Left kidney (tissue), 8 donors: ENCODE data around the gene SGSH. TPM values are rescaled to one million over a fixed set of nuclear protein-coding genes. Genes with fewer than 3 reads are reported as not detected.
"Not testable (repeated sequence)": the region's sequence is repeated elsewhere in the genome, so short reads cannot be mapped to it uniquely, and the experiment has no call there.

ENCODE experiments used
- DNase-seq: peaks from one replicate; pipeline ENCODE4 v3.0.0-alpha.2; 2013
- long read RNA-seq, 8 donors: transcript quantifications; one replicate each; lab custom pipeline, GENCODE V29; 2026
- polyA plus RNA-seq: library from polyadenylated mRNA; unstranded; fragments of 120-200 nt; gene quantifications from one replicate; pipeline ENCODE4 v1.2.1, GENCODE V29; 2013; ENCODE audit not compliant: insufficient read length

Gene SGSH
- polyA plus RNA-seq: 41.8 TPM
- long read RNA-seq, donor 1, full-length matches to known transcripts: 9 of 42 reads
- long read RNA-seq, donor 1, partial matches to known transcripts: 28 of 42 reads
- long read RNA-seq, donor 1, other reads (novel, unspliced or antisense): 5 of 42 reads
- long read RNA-seq, donor 2, transcript SGSH-201 (8 exons, 2,784 nt): major isoform, 6 of 6 reads
- long read RNA-seq, donor 2, partial matches to known transcripts: 0 of 6 reads
- long read RNA-seq, donor 2, other reads (novel, unspliced or antisense): 0 of 6 reads
- long read RNA-seq, donor 3, partial matches to known transcripts: 0 of 4 reads
- long read RNA-seq, donor 3, other reads (novel, unspliced or antisense): 0 of 4 reads
- long read RNA-seq, donor 4, partial matches to known transcripts: 0 of 1 reads
- long read RNA-seq, donor 4, other reads (novel, unspliced or antisense): 0 of 1 reads
- long read RNA-seq, donor 5, transcript SGSH-201 (8 exons, 2,784 nt): major isoform, 7 of 9 reads
- long read RNA-seq, donor 5, partial matches to known transcripts: 0 of 9 reads
- long read RNA-seq, donor 5, other reads (novel, unspliced or antisense): 0 of 9 reads
- long read RNA-seq, donor 6, full-length matches to known transcripts: 8 of 43 reads
- long read RNA-seq, donor 6, partial matches to known transcripts: 35 of 43 reads
- long read RNA-seq, donor 6, other reads (novel, unspliced or antisense): 0 of 43 reads
- long read RNA-seq, donor 7, full-length matches to known transcripts: 11 of 11 reads
- long read RNA-seq, donor 7, partial matches to known transcripts: 0 of 11 reads
- long read RNA-seq, donor 7, other reads (novel, unspliced or antisense): 0 of 11 reads
- long read RNA-seq, donor 8, full-length matches to known transcripts: 5 of 5 reads
- long read RNA-seq, donor 8, partial matches to known transcripts: 0 of 5 reads
- long read RNA-seq, donor 8, other reads (novel, unspliced or antisense): 0 of 5 reads

DNA sequence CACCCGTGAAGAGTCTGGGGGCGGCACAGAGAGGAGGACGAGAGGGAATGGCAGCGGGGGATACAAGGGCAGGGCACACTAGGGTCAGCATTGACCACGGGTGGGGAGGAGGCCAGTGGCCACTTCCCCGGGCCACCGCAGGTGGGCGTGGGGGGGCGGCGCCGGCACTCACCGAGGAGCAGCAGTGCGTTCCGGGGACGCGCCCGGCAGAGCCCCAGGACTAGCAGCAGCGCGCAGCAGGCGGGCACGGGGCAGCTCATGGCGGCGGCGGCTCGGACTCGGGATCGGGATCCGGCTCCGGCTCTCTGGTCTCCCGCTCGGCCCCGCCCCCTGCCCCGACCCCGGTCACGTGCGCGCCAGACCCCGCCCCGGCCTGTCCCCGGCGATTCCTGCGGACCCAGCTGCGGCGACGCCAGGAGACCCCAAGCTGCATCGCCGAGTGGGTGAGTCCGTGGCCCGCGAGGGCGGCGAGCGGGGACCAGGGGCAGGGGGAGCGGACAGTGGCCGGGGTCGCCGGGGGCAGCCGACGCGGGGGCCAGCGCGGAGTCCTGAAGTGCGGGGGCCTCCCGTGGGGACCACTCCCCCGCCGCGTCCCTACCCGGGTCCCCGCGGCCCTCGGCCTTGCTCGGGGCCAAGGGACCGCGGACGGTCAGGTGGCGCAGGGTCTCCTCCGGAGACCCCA is at the start of gene SGSH, which contains the start of gene SLC26A11:
Gene SGSH, minus strand, starts transcription at position 280 of the 682 bp plus-strand sequence. Its CDS starts 20 bp downstream, at position 260.
Gene SLC26A11, plus strand, starts transcription at position 374 of the 682 bp plus-strand sequence. CDS start 1,134 bp downstream, outside the sequence.
- peak; percentile 64 for DNase-seq

DNA sequence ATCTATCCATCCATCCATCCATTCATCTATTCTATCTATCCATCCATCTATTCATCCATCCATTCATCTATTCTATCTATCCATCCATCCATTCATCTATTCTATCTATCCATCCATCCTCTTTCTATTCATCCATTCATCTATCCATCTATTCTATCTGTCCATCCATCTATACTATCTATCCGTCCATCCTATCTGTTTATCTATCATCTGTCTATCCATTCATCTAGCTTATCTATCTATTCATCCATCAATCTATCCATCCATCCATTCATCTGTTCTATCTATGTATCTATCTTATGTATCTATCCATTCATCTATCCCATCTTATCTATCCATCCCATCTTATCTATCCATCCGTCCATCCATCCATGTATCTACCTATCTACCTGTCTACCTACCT is 49.3 kb upstream of the SGSH start:
- no peak for DNase-seq

DNA sequence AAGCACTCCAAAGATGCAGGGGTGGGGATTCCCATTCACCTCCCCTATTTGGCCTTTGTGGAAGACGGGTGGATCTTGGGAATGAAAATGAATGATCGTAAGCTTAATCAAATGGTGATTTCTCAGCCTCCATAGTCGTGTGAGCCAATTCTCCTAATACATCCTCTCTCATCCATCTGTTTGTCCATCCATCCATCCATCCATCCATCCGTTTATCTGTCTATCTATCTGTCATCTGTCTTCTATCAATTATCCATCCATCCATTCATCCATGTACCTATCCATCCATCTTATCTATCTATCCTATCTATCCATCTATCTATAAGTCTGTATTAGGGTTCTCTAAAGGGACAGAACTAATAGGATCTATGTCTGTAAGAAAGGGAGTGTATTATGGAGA is 48.3 kb upstream of the SGSH start:
- DNase-seq: no peak

DNA sequence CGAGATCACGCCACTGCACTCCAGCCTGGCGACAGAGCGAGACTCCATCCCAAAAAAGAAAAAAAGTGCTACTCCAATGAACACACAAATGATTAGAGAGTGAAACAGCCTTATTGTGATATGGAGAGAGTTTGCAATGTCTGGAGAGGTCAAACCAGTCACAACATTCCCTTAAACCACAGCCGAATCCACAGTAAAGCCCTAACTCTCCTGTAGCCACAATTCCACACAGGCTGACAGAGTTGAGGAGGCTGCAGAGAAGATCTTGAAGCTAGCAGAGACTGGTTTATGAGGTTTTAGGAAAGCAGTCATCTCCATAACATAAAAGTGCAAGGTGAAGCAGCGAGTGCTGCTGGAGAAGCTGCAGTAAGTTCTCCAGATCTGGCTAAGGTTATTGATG is 47.3 kb upstream of the SGSH start:
- no peak for DNase-seq

DNA sequence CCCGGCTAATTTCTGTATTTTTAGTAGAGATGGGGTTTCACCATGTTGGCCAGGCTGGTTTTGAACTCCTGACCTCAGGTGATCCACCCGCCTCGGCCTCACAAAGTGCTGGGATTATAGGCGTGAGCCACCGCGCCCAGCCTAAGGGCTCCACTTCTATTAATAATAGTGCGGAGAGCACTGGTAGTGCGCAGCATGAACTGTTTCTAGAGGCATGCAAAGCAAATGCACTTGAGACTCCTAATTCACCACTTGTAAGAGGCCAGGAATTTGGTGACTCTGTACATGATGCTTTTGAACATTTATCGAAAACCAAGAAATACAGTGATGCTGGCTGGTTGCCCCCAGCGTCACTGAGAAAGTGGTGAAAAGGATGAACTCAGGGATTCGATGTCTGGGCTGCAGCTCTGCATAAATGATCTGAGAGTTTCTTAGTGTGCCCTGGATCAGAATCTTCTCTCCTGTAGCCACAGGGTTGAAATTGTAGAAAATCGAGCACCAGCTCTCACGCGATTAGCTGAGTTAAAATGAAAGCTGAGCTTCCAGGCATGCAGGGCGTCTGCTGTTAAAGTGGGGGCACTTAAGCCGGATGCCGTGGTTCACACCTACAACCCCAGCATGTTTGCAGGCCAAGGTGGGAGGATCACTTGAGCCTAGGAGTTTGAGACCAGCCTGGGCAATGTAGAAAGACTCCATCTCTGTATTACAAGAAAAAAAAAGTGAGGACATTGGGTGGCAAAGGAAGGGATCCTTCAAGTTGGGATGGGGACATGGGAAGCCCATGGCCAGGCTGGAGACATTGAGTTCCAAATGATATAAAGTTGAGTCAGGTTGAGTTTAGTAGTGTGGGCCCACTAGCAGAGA is 45.3 kb upstream of the SGSH start:
- DNase-seq: no peak

DNA sequence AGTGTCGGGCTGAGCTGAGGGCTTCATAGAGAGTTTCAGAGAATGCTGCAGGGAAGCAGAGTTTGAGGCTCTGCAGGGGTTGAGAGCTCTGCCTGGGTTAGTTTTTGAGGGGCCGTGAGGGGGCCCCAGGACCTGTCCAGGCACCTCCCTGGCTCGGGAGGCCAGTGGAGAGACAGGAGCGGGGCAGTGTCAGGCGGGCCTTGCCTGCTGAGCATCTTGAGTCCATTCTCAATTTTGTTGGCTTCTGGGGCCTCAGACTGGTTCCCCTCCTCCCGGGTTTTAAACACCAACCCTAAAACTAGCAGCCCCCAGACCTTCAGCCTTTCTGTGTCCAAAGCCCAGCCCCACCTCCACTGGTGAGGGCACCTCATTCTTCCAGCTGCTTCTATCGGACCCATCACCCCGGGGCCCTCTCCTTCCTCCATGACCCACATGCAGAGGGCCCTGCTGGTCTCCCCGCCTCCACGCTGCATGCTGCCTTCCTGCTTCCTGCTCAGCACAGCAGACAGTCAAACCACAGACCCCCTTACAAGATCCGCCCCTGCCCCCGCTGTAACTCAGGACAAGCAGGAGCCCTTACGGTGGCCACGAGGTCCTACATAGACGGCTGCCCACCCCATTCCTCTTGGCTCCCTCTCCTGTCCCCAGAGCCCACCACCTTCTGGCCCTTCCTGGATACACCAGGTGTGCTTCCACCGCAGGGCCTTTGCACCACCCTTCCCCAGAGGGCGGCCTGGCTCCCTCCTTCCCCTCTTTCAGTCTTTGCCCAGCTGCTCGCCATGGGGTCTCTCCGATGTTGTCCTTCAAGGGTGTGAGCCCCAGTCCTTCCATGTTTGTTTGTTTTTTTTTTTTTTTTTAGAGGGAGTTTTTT is 44.3 kb upstream of the SGSH start:
- no peak for DNase-seq

DNA sequence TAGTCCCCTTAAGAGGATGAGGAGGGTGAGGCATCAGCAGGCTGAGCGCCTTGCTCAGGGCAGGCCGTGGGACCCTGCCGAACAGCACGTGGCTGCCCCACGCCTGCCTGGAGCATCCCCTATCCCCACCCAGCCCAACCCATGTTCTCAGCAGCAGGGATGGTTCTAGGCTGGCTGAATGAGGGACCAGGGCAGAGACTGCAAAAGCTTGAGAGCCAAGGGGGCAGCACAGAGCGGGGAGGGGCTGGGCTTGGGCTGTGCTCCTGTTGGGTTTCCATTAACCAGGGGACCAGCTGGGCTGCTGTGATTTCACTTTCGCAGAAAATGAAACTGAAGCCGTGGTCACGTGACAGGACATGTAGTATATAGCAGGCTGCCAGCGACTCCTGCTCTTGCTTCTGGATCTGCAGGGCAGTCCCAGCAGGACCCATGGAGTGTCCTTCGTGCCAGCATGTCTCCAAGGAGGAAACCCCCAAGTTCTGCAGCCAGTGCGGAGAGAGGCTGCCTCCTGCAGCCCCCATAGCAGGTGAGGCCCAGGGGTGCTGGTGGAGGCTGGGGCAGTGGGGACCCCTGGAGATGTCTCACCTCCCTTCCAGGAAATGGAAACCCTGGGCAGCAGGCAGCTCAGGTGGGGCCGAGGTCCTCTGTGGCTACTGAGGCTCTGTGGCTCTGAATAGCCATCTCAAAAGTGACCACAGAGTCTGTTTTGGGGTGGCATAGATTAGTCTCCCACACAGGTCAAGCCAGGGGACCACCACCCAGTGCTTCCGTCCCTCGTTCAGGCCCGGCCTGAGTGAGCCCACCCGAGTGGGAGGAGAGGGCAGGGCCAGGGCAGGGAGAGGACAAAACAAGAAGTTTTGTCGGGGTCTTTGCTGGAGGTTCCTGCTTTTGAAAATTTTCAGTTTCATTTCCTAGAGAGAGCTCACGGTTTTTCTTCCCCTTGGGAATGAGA is 43.4 kb upstream of the SGSH start:
- peak; percentile 88 for DNase-seq

DNA sequence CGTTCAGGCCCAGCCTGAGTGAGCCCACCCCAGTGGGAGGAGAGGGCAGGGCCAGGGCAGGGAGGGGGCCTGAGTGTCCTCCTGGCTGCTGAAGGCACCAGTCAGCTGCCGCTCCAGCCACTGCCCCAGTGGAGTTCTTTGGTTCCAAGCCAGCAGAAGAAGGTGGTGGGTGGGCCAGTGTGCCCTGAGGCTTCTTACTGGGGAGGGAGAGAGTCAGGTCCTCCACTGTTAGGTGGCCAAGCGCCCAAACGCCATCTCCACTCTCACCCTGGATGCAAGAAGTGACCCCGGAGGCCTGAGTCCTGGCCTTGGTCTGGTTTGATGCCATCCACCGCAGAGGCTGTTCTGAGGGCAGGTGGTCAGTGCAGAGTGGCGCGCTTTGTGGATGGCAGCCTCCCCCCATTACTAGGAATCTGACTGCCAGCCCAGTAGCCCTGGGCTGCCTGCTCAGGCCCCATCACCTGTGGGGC is 42.7 kb upstream of the SGSH start:
- DNase-seq: no peak

DNA sequence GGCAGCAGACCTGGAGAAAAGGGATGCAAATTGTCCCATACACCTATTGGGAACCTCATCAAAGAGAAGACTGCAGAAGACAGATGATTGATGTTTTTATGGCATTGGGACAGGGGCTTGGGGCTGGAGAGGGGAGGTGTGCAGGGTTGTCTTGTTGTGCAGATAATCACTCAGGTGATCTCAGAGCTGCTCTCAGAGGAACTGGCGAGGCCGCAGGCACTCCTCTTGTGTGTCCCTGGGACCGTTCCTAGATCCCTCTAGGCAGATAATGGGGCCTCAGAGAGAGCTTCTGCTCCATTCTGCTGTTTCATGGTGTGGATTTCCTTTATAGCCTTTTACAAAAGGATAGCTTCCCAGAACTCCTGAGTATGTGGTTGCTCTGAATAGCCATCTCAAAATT is 42.2 kb upstream of the SGSH start:
- no peak for DNase-seq

DNA sequence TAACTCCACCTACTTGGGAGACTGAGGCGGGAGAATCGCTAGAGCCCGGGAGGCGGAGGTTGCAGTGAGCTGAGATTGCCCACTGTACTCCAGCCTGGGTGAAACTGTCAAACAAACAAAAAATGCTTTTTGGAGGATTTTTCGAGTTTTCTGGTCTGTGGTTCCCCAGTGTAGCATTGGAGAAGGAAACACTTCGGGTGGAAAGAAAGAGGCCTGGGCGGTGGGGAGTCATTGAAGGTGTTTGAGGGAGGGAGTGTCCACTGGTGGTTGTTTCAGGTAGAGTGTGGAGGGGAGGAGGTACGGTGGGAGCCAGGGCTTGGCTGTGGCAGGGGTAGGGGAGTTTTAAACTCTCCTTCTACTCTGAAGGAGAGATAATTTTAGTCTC is 41.8 kb upstream of the SGSH start:
- DNase-seq: no peak

DNA sequence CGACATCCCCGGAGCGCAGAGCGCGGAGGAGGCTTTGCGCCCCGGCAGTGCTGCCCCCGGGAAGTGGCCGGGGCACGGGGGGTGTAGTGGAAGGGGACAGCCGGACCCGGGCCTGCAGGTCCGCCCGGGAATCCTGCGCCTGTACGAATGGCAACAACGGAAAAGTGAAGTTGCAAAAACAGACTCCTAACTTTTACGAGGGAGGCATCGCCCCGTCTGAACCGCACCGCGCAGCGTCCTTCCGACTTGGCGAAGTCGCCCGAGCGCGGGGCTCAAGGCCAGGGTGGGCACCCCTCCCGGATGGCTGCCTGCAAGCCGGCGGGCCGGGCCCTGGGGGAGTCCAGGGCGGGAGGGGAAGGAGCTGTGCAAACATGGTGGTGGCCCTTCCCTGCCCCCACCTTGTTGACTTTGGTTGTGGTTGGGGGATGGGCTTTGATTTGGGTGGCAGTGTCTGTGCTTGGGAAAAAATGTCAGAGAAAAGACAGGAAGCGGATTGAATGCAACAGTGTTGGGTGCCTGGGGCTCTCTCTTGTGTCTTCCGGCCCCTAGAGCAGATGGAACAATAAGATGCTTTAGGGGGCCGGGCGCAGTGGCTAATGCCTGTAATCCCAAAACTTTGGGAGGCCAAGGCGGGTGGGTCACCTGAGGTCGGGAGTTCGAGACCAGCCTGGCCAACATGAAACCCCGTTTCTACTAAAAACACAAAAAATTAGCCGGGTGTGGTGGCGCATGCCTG is 41.2 kb upstream of the SGSH start:
- peak; percentile 55 for DNase-seq

DNA sequence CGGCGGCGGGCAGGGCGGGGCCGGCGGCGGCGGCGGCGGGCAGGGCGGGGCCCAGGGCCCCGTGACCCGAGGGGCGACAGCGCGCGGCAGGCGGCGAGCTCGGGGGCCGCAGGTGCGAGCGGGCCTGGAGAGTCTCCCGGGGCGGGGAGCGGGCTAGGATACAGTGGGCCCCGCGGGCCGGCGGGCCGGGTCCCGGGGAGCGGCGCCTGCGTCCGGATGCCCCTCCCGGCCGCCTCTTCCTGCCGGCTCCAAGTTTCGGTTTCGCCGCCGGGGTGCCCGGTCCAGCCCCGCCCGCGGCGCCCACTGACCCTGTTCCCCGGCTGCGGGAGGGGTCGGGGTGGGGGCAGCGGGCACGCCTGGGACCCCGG is 40.6 kb upstream of the SGSH start, which contains the start of gene RNF213:
Gene RNF213, plus strand, starts transcription at position 62 of the 368 bp plus-strand sequence. CDS start 2,830 bp downstream, outside the sequence.
- DNase-seq: peak; percentile 35

DNA sequence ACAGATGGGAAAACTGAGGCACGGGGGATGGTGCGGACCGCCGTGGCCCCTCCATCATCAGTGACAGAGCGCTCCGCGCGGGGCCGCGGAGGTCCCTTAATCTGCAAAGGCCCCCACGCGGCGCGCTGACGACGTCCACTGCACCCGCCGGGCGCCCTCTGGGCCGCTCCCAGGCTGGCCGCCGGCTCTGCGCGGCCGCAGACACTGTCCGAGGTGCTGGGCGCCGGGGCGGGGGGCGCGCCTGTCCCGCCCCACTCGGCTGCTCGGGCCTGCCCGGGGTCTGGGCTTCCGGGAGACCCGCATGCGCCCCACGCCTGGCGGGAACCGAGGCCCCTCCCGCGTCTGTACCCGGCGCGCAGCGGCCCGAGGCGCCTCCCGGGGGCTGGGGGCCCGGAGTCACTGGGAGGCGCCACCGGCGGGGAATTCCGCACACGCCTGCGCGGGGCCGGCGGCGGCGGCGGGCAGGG is 40.0 kb upstream of the SGSH start:
- DNase-seq: peak; percentile 68

DNA sequence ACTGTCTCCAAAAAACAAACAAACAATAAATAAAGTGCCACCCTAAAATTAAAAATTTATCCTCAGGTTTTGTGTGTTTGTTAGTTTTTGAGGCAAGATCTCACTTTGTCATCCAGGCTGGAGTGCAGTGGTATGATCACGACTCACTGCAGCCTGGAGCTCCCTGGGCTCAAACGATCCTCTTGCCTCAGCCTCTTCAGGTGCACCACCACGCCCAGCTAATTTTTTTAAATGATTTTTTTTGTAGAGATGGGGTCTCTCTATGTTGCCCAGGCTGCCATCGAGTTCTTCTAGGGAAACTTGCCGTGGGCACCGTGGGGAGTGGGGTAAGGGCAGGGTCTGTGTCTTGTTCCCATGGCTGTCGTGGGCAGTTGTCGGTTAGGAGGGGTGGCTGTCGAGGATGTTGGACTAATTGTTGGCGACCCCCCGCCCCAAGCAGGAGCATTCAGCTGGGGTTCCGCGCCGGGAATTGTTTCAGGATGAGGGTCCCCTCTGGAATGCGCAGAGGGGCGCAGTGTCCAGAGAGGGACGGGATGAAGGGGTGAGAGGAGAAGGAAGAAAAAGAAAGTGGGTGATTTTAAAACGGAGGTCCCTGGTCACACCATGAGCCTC is 39.4 kb upstream of the SGSH start:
- no peak for DNase-seq

DNA sequence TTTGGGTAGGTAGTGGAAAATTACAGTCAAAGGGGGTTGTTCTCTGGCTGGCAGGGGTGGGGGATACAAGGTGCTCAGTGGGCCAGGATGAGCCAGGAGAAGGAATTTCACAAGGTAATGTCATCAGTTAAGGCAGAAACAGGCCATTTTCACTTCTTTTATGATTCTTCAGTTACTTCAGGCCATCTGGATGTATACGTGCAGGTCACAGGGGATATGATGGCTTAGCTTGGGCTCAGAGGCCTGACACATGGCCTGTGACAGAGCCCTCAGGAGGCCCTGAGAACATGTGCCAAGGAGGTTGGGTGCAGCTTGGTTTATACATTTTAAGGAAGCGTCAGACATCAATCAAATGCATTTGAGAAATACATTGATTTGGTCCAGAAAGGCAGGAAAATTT is 38.2 kb upstream of the SGSH start:
- not testable (repeated sequence) for DNase-seq

DNA sequence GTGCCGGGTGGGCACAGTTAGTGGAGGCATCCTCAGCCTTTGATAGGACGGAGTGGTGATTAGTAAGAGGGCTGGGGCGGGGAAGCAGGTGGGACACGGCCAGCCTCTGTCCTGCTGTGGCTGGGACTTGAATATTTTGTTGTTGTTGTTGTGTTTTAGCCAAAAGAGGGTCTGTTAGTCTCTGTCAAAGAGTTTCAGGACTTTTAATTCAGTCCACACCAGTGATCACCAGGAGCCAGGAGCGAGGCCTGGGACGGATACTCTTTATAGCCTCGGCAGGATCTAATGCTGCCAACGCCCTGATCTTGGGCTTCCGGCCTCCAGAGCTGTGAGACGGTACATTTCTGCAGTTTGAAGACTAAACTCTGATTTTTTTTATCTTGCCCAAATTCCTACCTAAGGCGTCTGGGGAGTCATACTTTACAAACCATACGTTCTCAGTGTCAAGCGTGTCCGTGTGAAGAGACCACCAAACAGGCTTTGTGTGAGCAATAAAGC is 37.6 kb upstream of the SGSH start:
- no peak for DNase-seq

DNA sequence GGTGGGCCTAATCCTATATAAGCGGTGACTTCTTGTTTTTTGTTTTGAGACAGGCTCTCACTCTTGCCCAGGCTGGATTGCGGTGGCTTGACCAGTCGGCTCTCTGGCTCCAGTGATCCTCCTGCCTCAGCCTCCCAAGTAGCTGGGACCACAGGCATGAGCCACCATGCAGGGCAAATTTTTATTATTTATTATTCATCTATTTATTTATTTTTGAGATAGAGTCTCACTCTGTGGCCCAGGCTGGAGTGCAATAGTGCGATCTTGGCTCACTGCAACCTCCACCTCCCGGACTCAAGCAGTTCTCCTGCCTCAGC is 35.9 kb upstream of the SGSH start:
- DNase-seq: no peak
